Adrenal gland (tissue), 5 donors: ENCODE results near the gene TSPAN5.

Source experiments
- CTCF ChIP-seq, 6 experiments: fragments of 450-650 bp in 4 of 6; fragments of 200-600 bp in 2 of 6; sonication (generic) in 1 of 6; IDR thresholded peaks; 1 replicate in 5 of 6; 2 replicates in 1 of 6; pipeline versions ENCODE4 v1.5.1 to v1.8.0; 2016 to 2021; ENCODE audit warnings: antibody characterized with exemption in 6 of 6, mild to moderate bottlenecking in 2 of 6, moderate library complexity in 1 of 6
- POLR2A ChIP-seq, 2 donors: fragments of 450-650 bp; IDR thresholded peaks; one replicate each; pipeline ENCODE4 v1.6.1; 2017; ENCODE audit warnings: antibody characterized with exemption in 2 of 2, mild to moderate bottlenecking in 2 of 2, moderate library complexity in 1 of 2
- donor health status: DM: no; HTN: no; CAD: no.

GRCh38 chr4:98512918-98513317 is 145.5 kb downstream of the TSPAN5 start:
- TF ChIP-seq CTCF (IDR thresholded peaks at IDR 0.05) = no peak
- TF ChIP-seq POLR2A (IDR thresholded peaks at IDR 0.05) = no peak
